GM12878 (cell line): ENCODE data around the gene PSMD3. TPM values are rescaled to one million over a fixed set of nuclear protein-coding genes. Genes with fewer than 3 reads are reported as not detected.

Source experiments
- ATAC-seq: fragments of 200-7000 bp; cut with Tn5 transposase; 3 replicates; pipeline ENCODE4 v1.9.1; 2020; ENCODE audit warnings: mild to moderate bottlenecking, moderate library complexity
- BruUV-seq: library from RNA; stranded (reverse); fragments of 400-500 nt; replicated peaks from 2 replicates; lab custom pipeline; 2021; lab: Mats Ljungman, UMichigan
- CTCF ChIA-PET: fragments of 300-600 bp; sonication (Branson Sonifier 250); formaldehyde crosslinking; extraction: SDS; loops from one replicate; lab custom pipeline; 2021; ENCODE audit warnings: inconsistent platforms; lab: Yijun Ruan, JAX
- POLR2A ChIA-PET: fragments of 350-600 bp; formaldehyde crosslinking; extraction: SDS; loops from one replicate; lab custom pipeline; 2021; ENCODE audit warnings: inconsistent platforms; lab: Charles Lee
- RAD21 ChIA-PET: fragments of 300-600 bp; sonication (Branson Sonifier 250); formaldehyde crosslinking; loops from one replicate; lab custom pipeline; 2023; ENCODE audit warnings: antibody characterized with exemption; ENCODE audit not compliant: unreplicated experiment; lab: Charles Lee
- SMC1A ChIA-PET: fragments of 300-600 bp; sonication (Branson Sonifier 250); formaldehyde crosslinking; loops from one replicate; lab custom pipeline; 2023; ENCODE audit not compliant: unreplicated experiment, uncharacterized antibody; lab: Charles Lee
- DNase-seq: peaks from one replicate; pipeline ENCODE4 v3.0.0-alpha.2; 2011; ENCODE audit warnings: low read depth, low spot score
- FAIRE-seq: peaks from 3 replicates; lab custom pipeline; 2011; peaks lifted over from hg19 to GRCh38; lab: Jason Lieb, UNC
- H2AFZ ChIP-seq: 2 replicates; pipeline ENCODE4 v1.6.0; 2011; ENCODE audit warnings: low read depth, low read length, control low read depth; ENCODE audit not compliant: control insufficient read depth
- H3K27ac ChIP-seq: 2 replicates; pipeline ENCODE4 v1.5.1; 2011; ENCODE audit warnings: control low read depth; ENCODE audit not compliant: control insufficient read depth, insufficient read depth
- H3K27me3 ChIP-seq, 2 experiments: replicated peaks in 1 of 2; 2 replicates each; pipeline versions ENCODE4 v1.6.0 to v1.6.1; 2011; ENCODE audit warnings: low read length in 1 of 2; ENCODE audit not compliant: control insufficient read depth in 2 of 2, insufficient read depth in 2 of 2
- H3K36me3 ChIP-seq, 2 experiments: 2 replicates each; pipeline ENCODE4 v1.5.1; 2011; ENCODE audit warnings: low read length in 1 of 2; ENCODE audit not compliant: control insufficient read depth in 2 of 2, insufficient read depth in 2 of 2
- H3K4me1 ChIP-seq: 2 replicates; pipeline ENCODE4 v1.6.1; 2011; ENCODE audit warnings: mild to moderate bottlenecking, low read length, moderate library complexity, mixed read lengths; ENCODE audit not compliant: control insufficient read depth, insufficient read depth
- H3K4me2 ChIP-seq: 2 replicates; pipeline ENCODE4 v1.6.0; 2011; ENCODE audit warnings: control low read depth; ENCODE audit not compliant: control insufficient read depth, insufficient read depth
- H3K4me3 ChIP-seq: fragments of 200-600 bp; sonication (generic); 2 replicates; pipeline ENCODE4 v1.5.1; 2016
- H3K79me2 ChIP-seq: 2 replicates; pipeline ENCODE4 v1.6.0; 2011; ENCODE audit warnings: low read length; ENCODE audit not compliant: control insufficient read depth, insufficient read depth
- H3K9ac ChIP-seq: 2 replicates; pipeline ENCODE4 v1.8.0; 2011; ENCODE audit warnings: low read length, control low read depth, mixed read lengths; ENCODE audit not compliant: control insufficient read depth, insufficient read depth
- H3K9me3 ChIP-seq: replicated peaks from 3 replicates; pipeline ENCODE4 v1.5.1; 2011; ENCODE audit warnings: mild to moderate bottlenecking, low read length; ENCODE audit not compliant: control insufficient read depth, insufficient read depth
- H4K20me1 ChIP-seq: 2 replicates; pipeline ENCODE4 v1.6.0; 2011; ENCODE audit not compliant: control insufficient read depth, insufficient read depth
- CREM ChIP-seq: IDR thresholded peaks from 2 replicates; pipeline ENCODE4 v1.6.1; 2014; ENCODE audit warnings: antibody characterized with exemption, low read depth
- PKNOX1 ChIP-seq: fragments of 450-650 bp; IDR thresholded peaks from 2 replicates; pipeline ENCODE4 v1.6.1; 2016; ENCODE audit warnings: mild to moderate bottlenecking
- POLR2AphosphoS5 ChIP-seq: IDR thresholded peaks from 2 replicates; pipeline ENCODE4 v1.6.1; 2011; ENCODE audit warnings: mild to moderate bottlenecking, low read length, inconsistent platforms
- RFX5 ChIP-seq: IDR thresholded peaks from 2 replicates; pipeline ENCODE4 v1.6.1; 2011; ENCODE audit warnings: low read depth, low read length, improper control_type of control experiment
- WGBS: methylation state at CpG from one replicate; pipeline ENCODE4 v1.1.6; 2016; ENCODE audit warnings: low lambda C conversion rate; ENCODE audit not compliant: insufficient replicate concordance, insufficient coverage; ENCODE audit errors: missing lambda C conversion rate; 5-methylcytosine and 5-hydroxymethylcytosine counted together
- in situ Hi-C: fragments of 300-500 bp; cut with MboI; formaldehyde crosslinking; loops from 9 replicates; pipeline ENCODE4 v1.14.3; 2018; ENCODE audit warnings: mixed read lengths
- intact Hi-C: fragments of 100-400 bp; cut with micrococcal nuclease; formaldehyde crosslinking; loops from one replicate; pipeline ENCODE4 v1.14.2; 2022; ENCODE audit not compliant: unreplicated experiment
- polyA plus RNA-seq, 11 experiments: library from polyadenylated mRNA; depleted of rRNA in 4 of 11; unstranded in 6 of 11; stranded (reverse) in 5 of 11; fragments of >200 nt; fragmentation: Nextera tagmentation in 4 of 11; fragmentation: Illumina TruSeq in 1 of 11; extraction: Ambion mirVana in 4 of 11; extraction: Trizol in 1 of 11; gene quantifications; 1 replicate in 1 of 11; 2 replicates in 10 of 11; pipeline versions ENCODE4 v1.2.1 to v1.2.3, GENCODE V29; 2011 to 2016; ENCODE audit warnings: inconsistent platforms in 2 of 11, missing spikeins in 2 of 11, low read depth in 1 of 11
- total RNA-seq, 4 experiments: library from RNA; depleted of rRNA in 3 of 4; stranded (reverse); fragments of >200 nt in 3 of 4; fragmentation: Illumina TruSeq in 1 of 4; extraction: Trizol in 1 of 4; gene quantifications; 2 replicates each; pipeline versions ENCODE4 v1.2.1 to v1.2.3, GENCODE V29; 2013 to 2021

The PSMD3 gene
- total and polyA plus RNA-seq, 10 of the 15 experiments (the other 5 are each of a cell fraction or from before 2014, with no cell fraction given), result 2.2 to 192 (median 129) TPM

GRCh38 chr17:40018211-40019121 is 37.9 kb downstream of the PSMD3 start:
- Histone ChIP-seq H3K9me3 (no peaks in the 10 kb centered on the region), H3K4me3 (no peak overlapping the region), H3K27ac (no peak overlapping the region), H3K9ac (no peak overlapping the region), H3K4me1 (peaks cover 8% of the 10 kb centered on the region), H3K79me2 (no peaks in the 10 kb centered on the region), H2AFZ (no peak overlapping the region), H3K4me2 (no peak overlapping the region), H3K27me3 (no peaks in the 10 kb centered on the region), H4K20me1 (no peaks in the 10 kb centered on the region), H3K36me3 (peaks cover 4 to 10% of the 10 kb centered on the region in 2 experiments; a peak in 3 of 4 replicates)
- no TSS peak for BruUV-seq
- ChIA-PET SMC1A (interaction anchor here (1.3 kb wide), 2 partner anchors 93 to 95 kb away, joined by 3 read pairs; no protein-coding TSS in a partner anchor), POLR2A (interaction anchor here (0.5 kb wide), 1 partner anchor 256 kb away, joined by 9 read pairs; no protein-coding TSS in a partner anchor), CTCF (interaction anchor here (0.8 to 2.6 kb wide), 4 partner anchors 9 to 165 kb away, joined by 3 to 10 read pairs (median 6); no protein-coding TSS in a partner anchor), RAD21 (interaction anchor here (5.4 kb wide), 1 partner anchor 94 kb away, joined by 52 read pairs; no protein-coding TSS in a partner anchor)
- intact Hi-C loops, result no loop called here
- FAIRE-seq (no peak), DNase-seq (no peak), ATAC-seq (no peak)
- WGBS, result 75% methylated on average over 15 of the region's 15 CpGs
- in situ Hi-C loops, result loop anchor here (25.0 kb wide), 1 partner anchor 269 kb away; the partner anchor contains the start of gene CDC6
- TF ChIP-seq POLR2AphosphoS5 (no peak), RFX5 (no peak), PKNOX1 (no peak), CREM (no peak)
